ENCODE data around the gene COL2A1. TPM values are rescaled to one million over a fixed set of nuclear protein-coding genes. Genes with fewer than 3 reads are reported as not detected.

The COL2A1 gene
- total and polyA plus RNA-seq, 4 donors, result 321 TPM; not detected in 3

DNA sequence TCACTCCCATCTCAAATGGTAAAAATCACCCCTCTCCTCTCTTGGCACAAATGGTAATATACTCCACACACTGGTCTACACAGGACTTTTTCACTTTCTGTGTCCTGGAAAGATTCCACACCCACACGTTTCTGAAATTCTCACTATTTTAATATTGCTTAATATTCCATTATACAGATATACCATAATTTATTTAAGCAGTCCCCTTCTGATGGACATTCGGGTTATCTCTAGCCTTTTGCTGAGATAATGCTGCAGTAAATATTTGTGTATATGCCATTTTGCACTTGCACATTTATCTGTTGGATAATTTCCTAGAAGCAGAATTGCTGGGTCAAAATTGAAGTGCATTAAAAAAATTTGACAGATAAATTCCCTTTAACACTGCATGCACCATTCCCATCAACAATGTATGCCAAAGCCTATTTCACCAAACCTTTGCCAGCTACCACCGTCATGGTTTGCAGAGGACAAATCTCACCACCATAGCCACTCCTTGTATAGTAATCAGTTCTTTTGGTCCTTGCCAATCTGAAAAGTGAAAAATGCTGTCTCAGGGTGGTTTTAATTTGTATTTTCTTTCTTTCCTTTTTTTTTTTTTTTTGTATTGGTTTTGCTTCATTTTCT, 15.5 kb upstream of the COL2A1 start:
- H3K4me1 ChIP-seq (ENCODE audit: control insufficient read depth in 4 of 4, insufficient read depth in 4 of 4, low read length in 3 of 4), result no peaks in the 10 kb centered on the region
- no peaks in the 10 kb centered on the region for H3K9me3 ChIP-seq (ENCODE audit: control insufficient read depth in 4 of 4, low read length in 3 of 4)
- DNase-seq (ENCODE audit: low spot score), result no peak
- peaks cover 0 to 10% (median 0%) of the 10 kb centered on the region in 4 donors for H3K27me3 ChIP-seq (ENCODE audit: control insufficient read depth in 4 of 4, insufficient read depth in 4 of 4, low read length in 3 of 4)
- WGBS, result 78% methylated on average over 3 of the region's 3 CpGs
- TF ChIP-seq HNF4G (IDR thresholded peaks at IDR 0.05), result no peak
- TF ChIP-seq, protein P1, sequence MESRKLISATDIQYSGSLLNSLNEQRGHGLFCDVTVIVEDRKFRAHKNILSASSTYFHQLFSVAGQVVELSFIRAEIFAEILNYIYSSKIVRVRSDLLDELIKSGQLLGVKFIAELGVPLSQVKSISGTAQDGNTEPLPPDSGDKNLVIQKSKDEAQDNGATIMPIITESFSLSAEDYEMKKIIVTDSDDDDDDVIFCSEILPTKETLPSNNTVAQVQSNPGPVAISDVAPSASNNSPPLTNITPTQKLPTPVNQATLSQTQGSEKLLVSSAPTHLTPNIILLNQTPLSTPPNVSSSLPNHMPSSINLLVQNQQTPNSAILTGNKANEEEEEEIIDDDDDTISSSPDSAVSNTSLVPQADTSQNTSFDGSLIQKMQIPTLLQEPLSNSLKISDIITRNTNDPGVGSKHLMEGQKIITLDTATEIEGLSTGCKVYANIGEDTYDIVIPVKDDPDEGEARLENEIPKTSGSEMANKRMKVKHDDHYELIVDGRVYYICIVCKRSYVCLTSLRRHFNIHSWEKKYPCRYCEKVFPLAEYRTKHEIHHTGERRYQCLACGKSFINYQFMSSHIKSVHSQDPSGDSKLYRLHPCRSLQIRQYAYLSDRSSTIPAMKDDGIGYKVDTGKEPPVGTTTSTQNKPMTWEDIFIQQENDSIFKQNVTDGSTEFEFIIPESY (IDR thresholded peaks at IDR 0.05), result no peak
- TF ChIP-seq, protein P2, sequence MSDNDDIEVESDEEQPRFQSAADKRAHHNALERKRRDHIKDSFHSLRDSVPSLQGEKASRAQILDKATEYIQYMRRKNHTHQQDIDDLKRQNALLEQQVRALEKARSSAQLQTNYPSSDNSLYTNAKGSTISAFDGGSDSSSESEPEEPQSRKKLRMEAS (IDR thresholded peaks at IDR 0.05), result no peak
- no peak for TF ChIP-seq RAD21 (IDR thresholded peaks at IDR 0.05)
- no peak for TF ChIP-seq YY1 (IDR thresholded peaks at IDR 0.05)
- TF ChIP-seq FOXA2 (IDR thresholded peaks at IDR 0.05), result no peak
- TF ChIP-seq, protein P3, sequence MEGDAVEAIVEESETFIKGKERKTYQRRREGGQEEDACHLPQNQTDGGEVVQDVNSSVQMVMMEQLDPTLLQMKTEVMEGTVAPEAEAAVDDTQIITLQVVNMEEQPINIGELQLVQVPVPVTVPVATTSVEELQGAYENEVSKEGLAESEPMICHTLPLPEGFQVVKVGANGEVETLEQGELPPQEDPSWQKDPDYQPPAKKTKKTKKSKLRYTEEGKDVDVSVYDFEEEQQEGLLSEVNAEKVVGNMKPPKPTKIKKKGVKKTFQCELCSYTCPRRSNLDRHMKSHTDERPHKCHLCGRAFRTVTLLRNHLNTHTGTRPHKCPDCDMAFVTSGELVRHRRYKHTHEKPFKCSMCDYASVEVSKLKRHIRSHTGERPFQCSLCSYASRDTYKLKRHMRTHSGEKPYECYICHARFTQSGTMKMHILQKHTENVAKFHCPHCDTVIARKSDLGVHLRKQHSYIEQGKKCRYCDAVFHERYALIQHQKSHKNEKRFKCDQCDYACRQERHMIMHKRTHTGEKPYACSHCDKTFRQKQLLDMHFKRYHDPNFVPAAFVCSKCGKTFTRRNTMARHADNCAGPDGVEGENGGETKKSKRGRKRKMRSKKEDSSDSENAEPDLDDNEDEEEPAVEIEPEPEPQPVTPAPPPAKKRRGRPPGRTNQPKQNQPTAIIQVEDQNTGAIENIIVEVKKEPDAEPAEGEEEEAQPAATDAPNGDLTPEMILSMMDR (IDR thresholded peaks at IDR 0.05; ENCODE audit: low read depth, low read length, missing input control), result no peak
- no peak for TF ChIP-seq SP1 (IDR thresholded peaks at IDR 0.05)
- TF ChIP-seq EGR1 (IDR thresholded peaks at IDR 0.05; ENCODE audit: low read depth in 2 of 2), result no peak
- TF ChIP-seq JUND (IDR thresholded peaks at IDR 0.05), result no peak
- TF ChIP-seq TAF1 (conservative IDR thresholded peaks at IDR 0.05), result no peak
- no peak for TF ChIP-seq GABPA (IDR thresholded peaks at IDR 0.05 in 1 of 2, conservative IDR thresholded peaks at IDR 0.05 in 1 of 2)
- TF ChIP-seq NR2F2 (IDR thresholded peaks at IDR 0.05), result no peak
- TF ChIP-seq HNF4A (conservative IDR thresholded peaks at IDR 0.05), result no peak
- TF ChIP-seq, protein P4, sequence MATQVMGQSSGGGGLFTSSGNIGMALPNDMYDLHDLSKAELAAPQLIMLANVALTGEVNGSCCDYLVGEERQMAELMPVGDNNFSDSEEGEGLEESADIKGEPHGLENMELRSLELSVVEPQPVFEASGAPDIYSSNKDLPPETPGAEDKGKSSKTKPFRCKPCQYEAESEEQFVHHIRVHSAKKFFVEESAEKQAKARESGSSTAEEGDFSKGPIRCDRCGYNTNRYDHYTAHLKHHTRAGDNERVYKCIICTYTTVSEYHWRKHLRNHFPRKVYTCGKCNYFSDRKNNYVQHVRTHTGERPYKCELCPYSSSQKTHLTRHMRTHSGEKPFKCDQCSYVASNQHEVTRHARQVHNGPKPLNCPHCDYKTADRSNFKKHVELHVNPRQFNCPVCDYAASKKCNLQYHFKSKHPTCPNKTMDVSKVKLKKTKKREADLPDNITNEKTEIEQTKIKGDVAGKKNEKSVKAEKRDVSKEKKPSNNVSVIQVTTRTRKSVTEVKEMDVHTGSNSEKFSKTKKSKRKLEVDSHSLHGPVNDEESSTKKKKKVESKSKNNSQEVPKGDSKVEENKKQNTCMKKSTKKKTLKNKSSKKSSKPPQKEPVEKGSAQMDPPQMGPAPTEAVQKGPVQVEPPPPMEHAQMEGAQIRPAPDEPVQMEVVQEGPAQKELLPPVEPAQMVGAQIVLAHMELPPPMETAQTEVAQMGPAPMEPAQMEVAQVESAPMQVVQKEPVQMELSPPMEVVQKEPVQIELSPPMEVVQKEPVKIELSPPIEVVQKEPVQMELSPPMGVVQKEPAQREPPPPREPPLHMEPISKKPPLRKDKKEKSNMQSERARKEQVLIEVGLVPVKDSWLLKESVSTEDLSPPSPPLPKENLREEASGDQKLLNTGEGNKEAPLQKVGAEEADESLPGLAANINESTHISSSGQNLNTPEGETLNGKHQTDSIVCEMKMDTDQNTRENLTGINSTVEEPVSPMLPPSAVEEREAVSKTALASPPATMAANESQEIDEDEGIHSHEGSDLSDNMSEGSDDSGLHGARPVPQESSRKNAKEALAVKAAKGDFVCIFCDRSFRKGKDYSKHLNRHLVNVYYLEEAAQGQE (IDR thresholded peaks at IDR 0.05), result no peak
- TF ChIP-seq RXRA (IDR thresholded peaks at IDR 0.05), result no peak
- TF ChIP-seq, protein P5, sequence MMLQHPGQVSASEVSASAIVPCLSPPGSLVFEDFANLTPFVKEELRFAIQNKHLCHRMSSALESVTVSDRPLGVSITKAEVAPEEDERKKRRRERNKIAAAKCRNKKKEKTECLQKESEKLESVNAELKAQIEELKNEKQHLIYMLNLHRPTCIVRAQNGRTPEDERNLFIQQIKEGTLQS (IDR thresholded peaks at IDR 0.05), result no peak
- TF ChIP-seq FOXA1 (IDR thresholded peaks at IDR 0.05), result no peak
- H3K9ac ChIP-seq (ENCODE audit: low read depth in 1 of 2, low read length in 2 of 2), result no peak overlapping the region
- no peaks in the 10 kb centered on the region for H3K36me3 ChIP-seq (ENCODE audit: control insufficient read depth in 4 of 4, insufficient read depth in 3 of 4, low read depth in 1 of 4, low read length in 3 of 4)
- no peak overlapping the region for H3K4me3 ChIP-seq (ENCODE audit: low read depth in 1 of 3, low read length in 3 of 3)
- no peak overlapping the region for H3K27ac ChIP-seq (ENCODE audit: low read depth in 1 of 2, low read length in 2 of 2)

All from liver (tissue), 9 donors.